Right forelimb (tissue), 1 donor: ENCODE data around the gene RBFOX1.

Source experiments
- DNase-seq: peaks from one replicate; pipeline ENCODE4 v3.0.0-alpha.2; 2018

RBFOX1 gene

DNA sequence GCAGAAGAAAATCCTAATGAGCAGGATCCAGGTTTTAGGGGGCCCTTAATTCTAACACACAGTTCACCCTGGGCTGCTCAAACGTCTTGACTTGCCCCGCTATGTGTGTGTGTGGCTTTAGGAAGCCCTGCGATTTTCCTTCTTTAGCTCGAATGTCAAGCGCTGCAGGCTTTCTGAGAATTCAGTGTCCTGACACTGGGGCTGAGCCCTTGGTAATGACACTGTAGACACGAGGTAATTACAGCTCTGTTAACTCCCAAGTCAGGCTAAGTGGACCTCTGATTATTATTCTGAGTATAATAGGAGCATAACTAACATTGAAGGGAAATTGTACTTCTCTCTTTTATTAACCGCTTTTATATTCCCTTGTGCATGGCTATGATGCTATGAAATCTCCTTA lies 202.1 kb downstream of the RBFOX1 start:
- DNase-seq = no peak

DNA sequence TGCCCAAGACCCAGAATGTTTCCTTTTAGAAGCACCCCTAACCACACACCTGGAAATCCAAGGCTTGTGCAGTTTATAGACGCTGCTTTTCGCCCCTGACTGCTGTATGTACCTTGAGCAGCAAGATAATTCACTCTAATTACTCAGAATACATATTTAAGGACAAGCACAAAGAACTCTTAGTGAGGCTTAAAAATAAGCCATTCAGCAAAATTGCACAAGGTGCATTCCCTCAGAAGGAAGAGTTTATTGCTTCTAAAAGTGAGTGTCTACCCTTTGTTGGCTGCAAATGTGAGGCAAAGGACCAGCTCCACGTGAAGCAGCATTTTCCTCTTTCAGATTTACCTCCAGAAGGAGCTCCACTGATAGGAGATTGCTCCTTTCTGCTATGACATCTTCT lies 208.4 kb downstream of the RBFOX1 start:
- DNase-seq = no peak

DNA sequence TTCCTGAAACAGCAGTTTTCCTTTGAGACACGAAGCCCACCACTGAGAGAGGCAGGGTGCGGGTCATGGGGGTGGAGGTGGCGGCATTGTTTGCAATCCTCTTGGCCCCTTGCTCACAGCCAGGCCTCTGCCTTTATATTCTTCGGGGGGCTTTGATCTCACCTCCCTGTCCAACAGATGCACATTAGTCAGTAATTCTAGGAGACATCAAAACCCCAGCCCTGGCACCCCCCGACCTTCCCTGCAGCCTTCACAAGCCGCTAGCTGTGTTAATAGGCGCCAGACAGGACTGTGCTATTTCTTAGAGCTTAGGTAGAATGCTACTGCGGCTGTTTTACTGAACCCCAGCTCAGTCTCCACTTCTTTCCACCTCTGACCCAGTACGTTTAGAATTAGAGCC lies 212.6 kb downstream of the RBFOX1 start:
- DNase-seq = no peak

DNA sequence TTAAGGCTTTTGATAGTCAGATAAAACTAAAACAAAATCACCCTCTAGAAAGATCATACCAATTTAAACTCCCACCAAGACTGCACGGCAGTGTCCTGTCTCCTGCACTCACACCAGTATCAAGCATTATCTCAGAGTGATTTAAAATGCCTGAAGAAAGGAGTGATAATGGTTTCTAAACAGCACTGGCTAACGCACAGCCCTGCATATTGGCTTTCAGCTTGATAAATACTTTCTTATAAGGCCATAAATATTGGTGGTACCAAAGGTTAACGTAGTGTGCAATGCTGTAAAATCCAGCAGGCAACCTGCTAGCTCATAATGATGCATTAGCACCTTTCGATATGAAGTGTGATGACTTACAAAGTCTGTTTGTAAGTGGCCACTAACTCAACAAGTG lies 214.3 kb downstream of the RBFOX1 start:
- no peak for DNase-seq

DNA sequence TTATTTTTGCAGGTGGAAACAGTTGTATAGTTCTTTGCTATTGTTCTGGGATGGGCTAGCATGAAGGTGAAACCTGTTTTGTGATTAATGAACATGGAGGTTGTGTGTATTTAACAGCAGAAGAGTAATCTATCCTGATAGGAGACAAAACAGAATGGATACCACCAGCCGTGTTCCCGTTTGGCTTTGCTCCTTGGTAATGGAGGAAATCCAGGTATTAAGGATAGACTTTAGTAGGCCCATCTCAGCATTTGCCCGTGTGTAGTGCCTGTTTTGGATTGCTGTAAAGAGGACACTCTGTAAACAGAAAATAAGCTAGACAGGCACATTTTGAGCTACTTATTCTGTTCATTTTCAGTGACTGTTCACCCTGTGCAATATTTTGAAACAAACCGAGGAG lies 215.1 kb downstream of the RBFOX1 start:
- DNase-seq = no peak

DNA sequence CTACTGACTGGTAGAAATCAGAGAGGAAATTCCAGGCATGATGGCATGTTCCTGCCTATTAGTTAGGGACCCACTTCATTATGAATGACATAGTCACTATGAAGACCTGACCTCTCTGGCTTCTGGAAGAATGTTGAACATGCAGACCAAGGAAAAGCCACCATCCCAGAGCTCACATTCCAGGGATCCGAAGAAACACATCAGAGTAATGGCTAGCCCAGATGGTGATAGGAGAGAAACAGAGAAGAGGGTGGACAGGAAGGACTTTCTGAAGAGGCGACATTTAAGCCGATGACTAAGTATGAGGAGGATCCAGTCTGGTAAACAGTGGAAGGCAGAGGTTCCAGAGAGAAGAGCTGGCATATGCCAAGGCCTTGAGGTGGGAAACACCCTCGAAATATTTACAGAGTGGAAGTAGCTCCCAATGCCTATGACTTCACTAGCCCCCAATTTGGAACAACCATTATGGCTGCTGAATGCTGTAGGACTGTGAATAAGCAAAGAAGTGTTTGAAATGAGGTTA lies 216.2 kb downstream of the RBFOX1 start:
- no peak for DNase-seq

DNA sequence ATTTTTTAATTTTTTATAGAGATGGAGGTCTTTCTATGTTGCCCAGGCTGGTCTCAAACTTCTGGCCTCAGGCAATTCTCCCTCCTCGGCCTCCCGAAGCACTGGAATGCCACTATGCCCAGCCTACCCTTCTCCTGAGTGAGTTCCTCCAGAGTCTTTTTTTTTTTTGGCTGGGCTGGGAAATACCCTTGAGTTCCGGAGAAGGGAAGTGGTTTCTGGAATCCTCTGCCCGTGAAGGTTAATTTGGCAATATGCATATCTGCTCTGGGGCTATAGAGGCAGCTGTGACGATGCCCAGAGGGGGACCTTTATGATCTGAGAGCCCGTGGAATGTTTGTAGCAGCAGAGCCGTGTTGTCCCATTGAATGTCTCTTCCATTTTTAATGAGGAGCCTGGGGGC lies 217.5 kb downstream of the RBFOX1 start:
- DNase-seq = no peak

DNA sequence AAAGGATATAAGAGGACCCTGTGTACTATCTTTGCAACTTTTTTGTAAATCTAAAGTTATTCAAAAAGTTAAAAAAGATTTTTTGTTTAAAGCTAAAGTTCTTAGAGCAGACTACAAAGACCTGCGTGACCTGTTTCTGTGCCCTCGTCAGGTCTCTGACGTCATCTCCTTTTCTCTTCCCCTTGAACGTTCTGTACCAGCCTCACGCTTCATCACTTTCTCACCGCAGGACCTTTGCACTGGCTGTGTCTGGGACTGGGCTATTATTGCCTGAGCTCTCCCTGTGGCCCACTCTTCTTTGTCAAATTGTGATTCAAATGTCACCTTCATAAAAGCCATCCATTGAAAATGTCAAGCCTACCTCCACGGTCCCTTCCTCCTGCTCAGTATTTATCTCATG lies 222.8 kb downstream of the RBFOX1 start:
- no peak for DNase-seq

DNA sequence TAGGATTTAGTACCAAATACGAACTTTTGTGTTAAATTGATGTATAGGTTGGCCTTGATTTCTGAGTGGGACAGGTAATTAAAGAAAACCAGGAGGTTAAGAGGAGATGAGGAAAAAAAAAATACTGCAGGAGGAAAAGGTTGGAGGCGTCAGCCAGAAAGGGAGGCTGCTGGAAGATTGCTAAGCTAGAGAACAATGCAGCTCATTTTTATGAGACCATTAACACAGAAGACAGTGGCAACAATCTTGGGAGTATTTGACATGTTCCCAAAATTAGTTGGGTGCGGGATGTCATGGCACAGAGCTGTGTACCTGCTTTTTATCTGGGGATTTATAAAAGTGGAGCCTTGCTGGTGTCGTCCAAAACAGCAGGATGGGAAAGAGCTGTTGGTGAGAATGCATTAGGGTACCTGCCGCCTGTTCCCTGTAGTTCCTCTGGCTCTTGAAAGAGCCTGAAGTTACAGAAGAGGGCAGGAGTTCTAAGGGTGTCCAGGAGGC lies 229.3 kb downstream of the RBFOX1 start:
- no peak for DNase-seq

DNA sequence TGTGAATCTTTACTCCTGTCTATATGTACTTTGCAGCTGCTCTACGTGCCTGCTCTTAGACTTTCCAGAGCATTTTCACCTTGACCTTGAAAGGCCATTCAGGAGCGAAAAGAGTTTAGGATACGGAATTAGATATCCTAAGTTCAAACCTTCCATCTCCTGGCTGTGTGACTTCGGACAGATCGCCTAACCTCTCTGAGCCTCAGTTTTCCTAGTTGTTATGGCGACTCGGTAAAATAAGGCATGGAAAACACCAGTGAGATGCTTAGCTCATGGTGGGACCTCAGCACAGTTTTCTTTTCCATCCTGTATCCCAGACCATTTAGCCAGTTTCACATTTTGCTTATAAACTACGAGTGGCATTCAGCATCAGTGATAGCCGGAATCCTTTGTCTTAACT lies 233.7 kb downstream of the RBFOX1 start:
- DNase-seq = no peak

DNA sequence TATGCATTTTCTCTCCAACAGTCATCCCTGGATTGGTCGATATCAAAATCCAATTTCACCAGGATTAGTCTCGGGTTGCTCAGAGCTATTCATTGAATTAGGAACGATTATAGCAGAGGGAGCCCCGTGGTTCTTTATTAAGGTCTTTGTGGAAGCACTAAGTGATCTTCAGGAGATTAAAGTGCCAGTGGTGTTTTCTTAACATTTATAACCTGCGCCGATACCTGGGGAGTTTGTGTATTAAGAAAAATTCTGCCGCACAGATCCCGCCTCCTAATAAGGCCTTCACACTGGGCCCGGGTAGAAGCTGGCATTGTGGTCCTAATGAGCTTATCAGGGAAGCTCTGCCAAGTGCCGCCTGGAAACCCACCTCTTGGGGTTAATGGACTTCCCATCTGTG lies 238.7 kb downstream of the RBFOX1 start:
- no peak for DNase-seq

DNA sequence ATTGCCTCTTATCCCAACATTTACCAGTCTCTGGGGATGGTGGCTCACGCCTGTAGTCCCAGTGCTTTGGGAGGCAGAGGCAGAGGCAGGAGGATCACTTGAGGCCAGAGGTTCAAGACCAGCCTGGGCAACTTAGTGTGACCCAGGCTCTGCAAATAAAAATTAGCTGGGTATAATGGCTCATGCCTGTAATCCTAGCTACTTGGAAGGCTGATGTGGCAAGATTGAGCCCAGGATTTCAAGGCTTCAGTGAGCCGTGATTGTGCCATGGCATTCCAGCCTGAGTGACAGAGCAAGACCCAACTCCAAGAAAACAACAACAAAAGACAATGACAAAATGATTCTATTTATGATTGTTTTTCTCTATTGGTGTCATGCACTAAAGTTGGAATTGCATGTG lies 244.9 kb downstream of the RBFOX1 start:
- DNase-seq = no peak

DNA sequence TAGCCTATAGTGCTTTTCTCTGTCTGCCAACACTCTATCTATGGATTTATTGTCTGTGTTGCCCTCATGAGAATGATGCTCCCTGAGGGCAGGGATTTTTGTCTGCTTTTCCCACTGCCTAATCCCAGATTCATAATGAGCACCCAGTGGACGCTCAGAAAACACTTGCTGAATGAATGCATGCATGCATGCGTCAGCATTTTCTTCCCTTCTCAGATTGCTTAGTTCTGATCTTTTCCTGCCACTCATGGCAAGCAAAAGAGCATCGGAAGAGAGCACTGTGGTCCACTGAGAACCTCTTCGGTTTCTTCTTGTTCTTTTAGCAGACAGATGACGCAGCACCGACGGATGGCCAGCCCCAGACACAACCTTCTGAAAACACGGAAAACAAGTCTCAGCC lies 246.8 kb downstream of the RBFOX1 start:
- no peak for DNase-seq

DNA sequence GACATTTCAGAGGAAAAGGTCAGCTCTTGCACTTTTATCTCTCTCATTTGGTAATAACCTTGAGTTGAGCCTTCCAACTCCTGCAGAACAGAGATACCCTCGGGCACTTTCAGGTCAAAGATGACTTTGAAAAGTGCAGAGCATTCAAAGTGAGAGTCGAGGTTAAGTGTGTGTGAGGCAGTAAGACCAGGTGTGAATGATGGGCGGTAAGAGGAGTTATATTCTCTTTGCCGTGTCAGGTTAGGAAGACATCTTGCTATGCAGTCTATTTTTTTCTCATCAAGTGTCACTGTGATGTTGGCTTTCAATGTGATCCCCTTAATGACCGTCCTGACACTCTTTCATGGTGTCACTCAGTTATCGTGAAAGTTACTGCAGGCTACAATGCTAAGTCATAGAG lies 248.5 kb downstream of the RBFOX1 start:
- DNase-seq = no peak

DNA sequence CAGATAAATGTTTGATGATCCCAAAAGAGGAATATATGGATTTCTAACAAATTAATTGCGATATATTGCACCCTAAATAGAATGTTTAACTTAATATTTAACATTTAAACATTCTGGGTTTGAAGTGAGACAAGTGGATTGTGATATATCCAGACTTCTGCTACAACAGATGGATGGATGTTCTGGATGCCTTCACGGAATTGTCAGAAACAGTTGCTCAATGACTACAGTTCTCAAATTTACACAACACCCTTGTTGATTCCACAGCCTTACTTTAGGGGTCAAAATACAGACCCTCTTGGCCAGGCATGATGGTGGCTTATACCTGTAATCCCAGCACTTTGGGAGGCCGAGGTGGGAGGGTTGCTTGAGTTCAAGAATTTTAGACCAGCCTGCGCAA lies 250.8 kb downstream of the RBFOX1 start:
- no peak for DNase-seq

DNA sequence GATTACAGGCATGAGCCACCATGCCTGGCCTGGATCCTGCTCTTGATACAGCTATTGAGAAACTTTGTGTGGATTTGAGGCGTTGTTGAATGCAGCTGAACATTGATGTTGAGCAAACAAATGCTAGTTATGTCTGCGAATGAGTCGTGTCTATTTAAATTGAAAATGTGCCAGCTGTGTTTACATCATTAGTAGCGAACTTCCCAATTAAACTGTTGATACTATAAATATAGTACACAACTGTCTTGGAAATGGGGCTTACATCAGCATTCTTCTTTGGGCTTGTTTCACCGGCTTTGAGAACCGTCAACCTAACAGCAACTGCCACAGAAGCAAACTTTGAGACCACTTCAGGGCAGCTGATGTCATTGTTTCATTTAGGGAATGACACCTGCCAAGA lies 251.9 kb downstream of the RBFOX1 start:
- DNase-seq = no peak

DNA sequence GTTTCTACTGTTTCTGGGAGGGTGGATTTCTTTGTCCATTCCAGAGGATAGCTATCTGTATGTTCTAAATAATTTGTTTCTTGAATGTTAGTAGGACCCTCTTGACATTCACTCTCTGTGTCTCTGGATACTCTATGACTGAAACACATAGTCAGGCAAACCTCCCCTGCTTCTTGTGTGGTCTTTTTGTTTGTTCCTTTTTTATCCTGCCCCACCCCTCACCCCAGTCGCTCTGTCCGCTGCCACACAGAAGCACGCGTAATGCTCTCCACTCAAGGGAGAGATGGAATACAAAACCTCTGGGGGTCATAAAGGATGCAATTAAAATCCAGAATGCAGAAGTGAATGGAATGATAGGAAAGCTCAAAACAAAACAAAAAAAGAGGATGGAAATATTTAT lies 253.1 kb downstream of the RBFOX1 start:
- DNase-seq = no peak

DNA sequence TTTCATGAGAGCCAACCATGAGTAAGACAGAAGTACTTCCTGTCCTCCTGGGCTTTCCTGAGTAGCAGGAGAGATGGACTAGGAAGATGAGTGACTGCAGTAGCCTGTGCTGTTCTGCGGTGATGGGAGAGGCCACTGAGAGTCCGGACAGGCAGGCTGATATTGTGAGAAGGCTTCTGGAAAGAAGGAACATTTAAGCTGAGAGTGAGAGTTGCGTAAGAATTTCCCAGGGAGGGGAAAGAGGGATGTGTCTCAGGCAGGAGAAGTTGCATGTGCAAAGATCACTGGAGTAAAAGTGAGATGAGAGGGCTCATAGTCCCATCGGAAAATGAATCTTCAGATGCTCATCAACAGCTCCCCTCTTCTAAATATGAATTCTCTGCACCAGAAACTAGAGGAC lies 258.3 kb downstream of the RBFOX1 start:
- no peak for DNase-seq

DNA sequence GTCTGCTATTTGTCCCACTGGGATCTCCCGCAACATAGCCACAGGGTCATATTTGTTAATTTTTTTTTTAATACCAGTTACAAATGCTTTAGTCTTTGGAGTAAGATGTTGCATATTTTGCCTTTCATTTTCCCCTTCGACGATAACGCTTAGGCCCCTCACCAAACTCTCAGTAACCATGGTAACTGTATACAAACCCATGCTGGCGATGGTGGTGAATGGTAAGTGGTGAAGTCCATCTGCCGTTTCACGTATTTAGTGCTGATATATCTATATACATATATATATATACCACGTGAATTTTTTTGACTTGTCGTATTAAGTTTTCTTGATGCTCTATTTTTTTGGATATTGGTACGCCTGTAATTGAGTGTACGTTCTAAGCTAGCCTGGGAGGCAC lies 263.7 kb downstream of the RBFOX1 start:
- no peak for DNase-seq

DNA sequence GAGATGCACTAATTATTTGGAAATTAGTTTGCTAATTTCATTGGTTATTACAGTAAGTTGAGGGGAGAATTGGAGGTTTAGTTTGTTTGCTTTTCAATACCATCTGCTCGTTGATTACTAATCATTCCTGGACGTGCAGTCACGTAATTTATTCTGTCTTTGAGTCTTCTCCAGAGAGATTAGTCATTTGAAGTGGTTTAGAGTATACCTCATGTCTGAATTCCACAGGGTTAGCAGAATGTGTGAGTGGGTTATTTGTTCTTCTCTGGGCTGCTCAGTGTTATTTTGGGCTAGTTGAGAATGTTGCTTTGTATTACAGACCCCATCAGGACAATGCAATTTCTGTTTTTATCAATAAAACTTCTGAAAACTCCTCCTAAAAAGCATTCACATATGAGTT lies 265.0 kb downstream of the RBFOX1 start:
- no peak for DNase-seq

DNA sequence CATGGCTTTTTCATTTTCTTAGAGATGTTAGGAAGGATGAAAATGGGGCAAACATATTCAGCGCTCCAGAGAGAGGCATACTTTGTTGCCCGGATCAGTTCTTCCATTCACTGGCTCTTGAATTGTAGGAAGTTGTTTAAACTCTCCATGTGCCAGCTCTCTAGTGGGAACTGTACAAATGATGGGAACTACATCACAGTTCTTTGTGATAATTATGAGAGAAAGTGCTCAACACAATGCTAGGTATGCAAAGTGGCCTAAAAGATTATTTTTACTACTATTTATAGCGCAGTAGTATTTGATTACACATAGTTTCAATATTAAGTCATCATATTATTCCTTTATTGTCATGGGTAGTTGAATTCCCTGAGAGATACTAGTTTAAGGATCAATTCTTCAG lies 268.5 kb downstream of the RBFOX1 start:
- no peak for DNase-seq

DNA sequence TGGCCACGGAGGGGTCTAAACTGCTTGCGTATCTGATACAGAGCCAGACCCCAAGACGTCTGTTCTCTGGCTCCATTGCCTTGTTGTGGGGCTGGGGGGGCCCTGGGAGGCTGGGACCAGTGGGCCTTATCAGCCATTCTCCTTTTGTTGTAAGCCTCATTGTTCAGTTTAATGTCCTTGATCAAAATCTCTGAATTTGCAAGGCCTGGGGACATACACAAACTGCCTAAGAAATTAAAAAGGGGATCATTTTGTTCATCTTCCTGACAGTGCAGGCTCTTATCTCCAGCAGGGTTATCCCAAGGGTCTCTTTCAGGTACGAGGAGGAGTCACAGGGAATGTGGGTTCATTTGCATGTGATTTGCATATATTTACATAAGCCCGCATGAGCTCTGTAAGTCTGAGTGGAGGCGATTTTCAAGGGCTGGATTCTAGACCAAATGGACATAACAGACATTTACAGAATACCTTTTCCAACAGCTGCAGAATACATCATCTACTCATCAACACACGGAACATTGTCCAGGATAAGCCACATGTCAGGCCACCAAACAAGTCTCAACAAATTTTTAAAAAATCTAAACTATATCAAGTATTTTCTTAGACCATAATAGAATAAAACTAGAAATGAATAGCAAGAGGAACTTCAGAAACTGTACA lies 269.8 kb downstream of the RBFOX1 start:
- no peak for DNase-seq

DNA sequence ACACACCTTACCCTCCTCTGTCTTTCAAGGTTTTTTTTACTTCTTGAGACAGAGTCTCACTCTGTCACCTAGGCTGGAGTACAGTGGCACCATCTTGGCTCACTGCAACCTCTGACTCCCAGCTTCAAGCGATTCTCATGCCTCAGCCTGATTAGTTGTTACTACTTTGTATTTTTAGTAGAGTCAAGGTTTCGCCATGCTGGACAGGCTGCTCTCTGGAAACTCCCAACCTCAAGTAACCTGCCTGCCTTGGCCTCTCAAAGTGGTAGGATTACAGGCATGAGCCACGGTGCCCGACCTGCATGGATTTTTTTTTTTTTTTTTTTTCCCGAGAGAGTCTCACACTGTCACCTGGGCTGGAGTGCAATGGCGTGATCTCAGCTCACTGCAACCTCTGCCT lies 273.2 kb downstream of the RBFOX1 start:
- no peak for DNase-seq

DNA sequence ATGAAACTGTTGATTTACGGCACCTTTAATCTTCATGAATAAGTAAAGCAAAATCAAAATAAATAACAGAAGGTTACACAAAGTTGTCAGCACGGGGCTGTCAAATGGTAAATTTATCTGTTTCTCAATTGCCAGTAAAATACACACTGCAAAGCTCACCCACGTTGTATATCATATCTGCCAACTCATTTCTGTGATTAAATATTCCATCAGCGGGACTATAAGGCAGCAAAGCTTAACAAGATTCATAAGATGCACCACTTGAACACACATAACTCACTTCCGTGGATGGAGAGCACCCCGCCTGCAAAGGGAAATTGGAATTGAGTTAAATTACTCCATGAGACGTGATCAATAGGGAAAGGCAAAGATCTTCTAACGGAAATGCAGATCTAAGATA lies 280.0 kb downstream of the RBFOX1 start:
- DNase-seq = no peak

DNA sequence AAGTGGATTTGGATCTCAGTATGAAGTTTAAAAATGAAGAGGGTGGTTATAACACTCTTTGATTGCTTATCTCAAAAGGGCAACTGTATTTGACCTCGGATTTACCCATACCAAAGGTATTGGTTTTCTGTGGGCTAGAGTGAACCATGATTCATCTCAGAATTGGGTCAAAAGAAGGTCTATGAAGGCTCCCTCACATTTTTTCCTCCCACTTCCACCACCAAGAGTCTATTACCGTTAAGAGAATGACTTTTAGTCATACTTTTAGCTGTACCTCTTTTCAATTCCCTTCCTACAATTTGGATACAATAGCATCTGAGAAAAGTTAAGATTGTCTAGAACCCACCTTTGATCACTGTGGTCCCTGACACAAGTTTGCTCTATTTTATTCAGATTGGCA lies 280.9 kb downstream of the RBFOX1 start:
- DNase-seq = no peak
